ENCODE measurements around the gene FPR2. TPM values are rescaled to one million over a fixed set of nuclear protein-coding genes. Genes with fewer than 3 reads are reported as not detected.

FPR2 gene
- total RNA-seq, 1 experiment from 2014 or later = not detected

GRCh38 chr19:51809787-51810186 lies 48.8 kb downstream of the FPR2 start:
- Histone ChIP-seq H3K9me3 (ENCODE audit: insufficient read depth, low read depth) (no peaks in the 10 kb centered on the region; the same call in 1 of the 2 replicates), H2AFZ (no peak overlapping the region), H4K20me1 (ENCODE audit: insufficient read depth) (no peaks in the 10 kb centered on the region), H3K79me2 (ENCODE audit: low read depth) (no peaks in the 10 kb centered on the region), H3K27ac (no peak overlapping the region), H3K27me3 (ENCODE audit: insufficient read depth, low read depth) (peaks cover 14% of the 10 kb centered on the region), H3K4me3 (no peak overlapping the region), H3K9me2 (ENCODE audit: insufficient read depth) (no peaks in the 10 kb centered on the region; the same call in 1 of the 2 replicates), H3K36me3 (ENCODE audit: low read depth) (no peaks in the 10 kb centered on the region), H3K4me2 (no peak overlapping the region), H3K4me1 (replicated peaks; ENCODE audit: insufficient read depth) (no peaks in the 10 kb centered on the region), H3F3A (ENCODE audit: insufficient read depth, low read depth) (no peaks in the 10 kb centered on the region; the same call in 1 of the 2 replicates)
- no TSS peak for BruUV-seq (replicated peaks)
- no peak for DNase-seq
- no peak for TF ChIP-seq EZH2 (IDR thresholded peaks at IDR 0.05; ENCODE audit: low read depth)
- no peak for TF ChIP-seq CTCF (conservative IDR thresholded peaks at IDR 0.05)
- CTCF ChIA-PET = no interaction called here
- POLR2A ChIA-PET (ENCODE audit: unreplicated experiment) = no interaction called here
- intact Hi-C loops (cut with micrococcal nuclease; ENCODE audit: unreplicated experiment) = no loop called here

- H4K20me1 ChIP-seq (ENCODE audit: insufficient read depth) = no peaks in the 10 kb centered on the region
- ChIA-PET CTCF (no interaction called here), POLR2A (ENCODE audit: unreplicated experiment) (no interaction called here)
- no peaks in the 10 kb centered on the region; the same call in 1 of the 2 replicates for H3K9me3 ChIP-seq (ENCODE audit: insufficient read depth, low read depth)
- intact Hi-C loops (cut with micrococcal nuclease; ENCODE audit: unreplicated experiment) = no loop called here
- H3K4me2 ChIP-seq = no peak overlapping the region
- no peaks in the 10 kb centered on the region for H3K4me1 ChIP-seq (replicated peaks; ENCODE audit: insufficient read depth)
- H3K27me3 ChIP-seq (ENCODE audit: insufficient read depth, low read depth) = peaks cover 18% of the 10 kb centered on the region
- no peaks in the 10 kb centered on the region for H3K36me3 ChIP-seq (ENCODE audit: low read depth)
- H3K27ac ChIP-seq = no peak overlapping the region
- no peak; the same call in 1 of the 2 replicates for TF ChIP-seq CTCF (conservative IDR thresholded peaks at IDR 0.05)
- no peak for TF ChIP-seq EZH2 (IDR thresholded peaks at IDR 0.05; ENCODE audit: low read depth)
- BruUV-seq (replicated peaks) = no TSS peak
- H2AFZ ChIP-seq = no peak overlapping the region
- H3K9me2 ChIP-seq (ENCODE audit: insufficient read depth) = no peaks in the 10 kb centered on the region; the same call in 1 of the 2 replicates
- no peaks in the 10 kb centered on the region; the same call in 1 of the 2 replicates for H3F3A ChIP-seq (ENCODE audit: insufficient read depth, low read depth)
- no peaks in the 10 kb centered on the region for H3K79me2 ChIP-seq (ENCODE audit: low read depth)
- H3K4me3 ChIP-seq = no peak overlapping the region
- DNase-seq = no peak
These were observed 49.2 kb downstream of the FPR2 start for GRCh38 chr19:51810223-51810622.

GRCh38 chr19:51811344-51811743 lies 50.4 kb downstream of the FPR2 start:
- H3K4me2 ChIP-seq = no peak overlapping the region
- no peaks in the 10 kb centered on the region for H3K79me2 ChIP-seq (ENCODE audit: low read depth)
- H3K27me3 ChIP-seq (ENCODE audit: insufficient read depth, low read depth) = peaks cover 19% of the 10 kb centered on the region
- H3K9me3 ChIP-seq (ENCODE audit: insufficient read depth, low read depth) = no peaks in the 10 kb centered on the region; the same call in 1 of the 2 replicates
- H3K27ac ChIP-seq = no peak overlapping the region
- CTCF ChIA-PET = no interaction called here
- H3F3A ChIP-seq (ENCODE audit: insufficient read depth, low read depth) = no peaks in the 10 kb centered on the region; the same call in 1 of the 2 replicates
- no peak overlapping the region for H2AFZ ChIP-seq
- TF ChIP-seq EZH2 (IDR thresholded peaks at IDR 0.05; ENCODE audit: low read depth) = no peak
- TF ChIP-seq CTCF (conservative IDR thresholded peaks at IDR 0.05) = no peak
- no peaks in the 10 kb centered on the region for H3K4me1 ChIP-seq (replicated peaks; ENCODE audit: insufficient read depth)
- H4K20me1 ChIP-seq (ENCODE audit: insufficient read depth) = no peaks in the 10 kb centered on the region
- no TSS peak for BruUV-seq (replicated peaks)
- no peaks in the 10 kb centered on the region for H3K36me3 ChIP-seq (ENCODE audit: low read depth)
- POLR2A ChIA-PET (ENCODE audit: unreplicated experiment) = no interaction called here
- DNase-seq = no peak
- no peaks in the 10 kb centered on the region; the same call in 1 of the 2 replicates for H3K9me2 ChIP-seq (ENCODE audit: insufficient read depth)
- H3K4me3 ChIP-seq = no peak overlapping the region
- intact Hi-C loops (cut with micrococcal nuclease; ENCODE audit: unreplicated experiment) = no loop called here

Measured in PC-9 (cell line).